GM18511 (cell line): ENCODE data around the gene GPR108.
"Not testable (repeated sequence)": the region's sequence is repeated elsewhere in the genome, so short reads cannot be mapped to it uniquely, and the experiment has no call there.

Experiments
- ATAC-seq: cut with Tn5 transposase; IDR thresholded peaks from one replicate; pipeline ENCODE4 v1.9.1; 2021; ENCODE audit warnings: mild to moderate bottlenecking, moderate library complexity; ENCODE audit not compliant: unreplicated experiment

The GPR108 gene

DNA sequence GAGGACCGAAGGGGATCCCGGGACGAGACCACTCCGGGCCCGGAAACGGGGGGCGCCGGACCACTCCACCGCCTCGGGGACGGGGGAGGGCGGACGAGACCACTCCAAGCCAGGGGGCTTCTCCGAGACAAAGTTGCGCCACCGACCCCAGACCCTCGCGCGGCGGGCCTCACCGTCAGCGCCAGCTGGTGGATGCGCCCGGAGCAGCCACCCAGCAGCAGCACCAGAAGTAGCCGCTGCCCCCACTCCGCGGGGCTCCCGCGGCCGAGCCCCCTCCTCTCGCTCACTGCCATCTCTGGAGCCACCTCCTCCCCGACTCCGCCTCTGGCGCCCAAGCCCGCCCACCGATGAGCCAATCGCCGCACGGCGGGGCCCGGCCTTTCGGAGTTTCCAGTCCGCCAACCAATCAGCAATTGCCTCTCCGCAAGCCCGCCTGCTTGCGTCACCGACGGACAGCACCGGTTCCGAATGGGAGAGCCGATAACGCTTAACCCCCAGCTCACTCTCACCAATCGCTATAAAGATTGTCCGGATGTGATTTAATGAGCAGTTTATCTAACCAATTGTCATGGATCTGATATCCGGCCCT lies at the start of gene GPR108:
TSS of gene GPR108 (minus strand) at position 297 of the 589 bp plus-strand sequence. CDS start at position 293, 4 bp downstream.
- peak; percentile 68 for ATAC-seq

DNA sequence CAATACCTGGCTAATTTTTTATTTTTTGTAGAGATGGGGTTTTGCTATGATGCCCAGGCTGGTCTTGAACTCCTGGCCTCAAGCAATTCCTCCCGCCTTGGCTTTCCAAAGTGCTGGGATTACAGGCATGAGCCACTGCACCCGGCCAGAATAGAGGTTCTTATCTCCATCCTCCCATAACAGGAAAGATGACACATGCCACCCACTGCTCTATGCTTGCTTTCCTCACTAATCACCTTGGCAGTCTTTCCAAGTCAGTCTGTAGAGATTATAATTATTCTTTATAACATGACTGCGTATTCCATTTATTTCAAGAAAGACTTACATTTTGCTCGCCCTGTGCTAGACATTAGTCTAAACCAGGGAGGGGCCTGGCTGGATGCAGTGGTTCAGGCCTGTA lies 41.8 kb upstream of the GPR108 start:
- no peak for ATAC-seq

DNA sequence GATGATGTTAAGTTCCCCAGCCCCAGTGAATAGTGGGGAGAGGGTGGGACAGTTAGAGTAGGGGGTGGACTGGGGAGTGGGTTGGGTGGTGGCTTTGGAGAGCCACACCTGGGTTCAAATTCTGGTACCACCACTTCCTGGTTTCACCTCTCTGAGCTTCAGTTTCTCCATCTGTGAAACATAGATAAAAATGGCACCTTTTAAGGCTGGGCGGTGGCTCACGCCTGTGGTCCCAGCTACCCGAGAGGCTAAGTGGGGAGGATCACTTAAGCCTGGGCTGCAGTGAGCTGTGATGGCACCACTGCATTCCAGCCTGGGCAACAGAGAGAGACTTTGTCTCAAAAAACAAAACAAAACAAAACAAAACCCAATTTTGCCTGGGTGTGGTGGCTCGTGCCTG lies 41.0 kb upstream of the GPR108 start:
- ATAC-seq: no peak

DNA sequence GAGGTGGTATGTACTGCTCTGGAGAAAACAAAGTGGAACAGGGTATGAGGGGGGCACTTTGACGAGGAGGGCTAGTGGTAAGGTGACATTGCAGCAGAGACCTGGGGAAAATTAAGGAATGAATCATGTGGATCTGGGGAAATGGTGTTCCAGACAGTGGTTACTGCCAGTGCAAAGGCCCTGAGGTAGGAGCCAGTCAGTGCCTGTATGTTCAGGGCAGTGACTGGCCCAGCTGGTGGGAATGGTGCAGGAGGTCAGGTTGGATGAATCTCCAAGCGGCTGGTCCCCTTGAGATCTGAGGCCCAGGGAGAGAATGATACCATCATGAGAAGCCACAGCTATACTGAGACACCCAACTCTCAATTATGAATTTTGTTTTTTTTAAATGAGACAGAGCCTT lies 40.1 kb upstream of the GPR108 start:
- ATAC-seq: no peak

DNA sequence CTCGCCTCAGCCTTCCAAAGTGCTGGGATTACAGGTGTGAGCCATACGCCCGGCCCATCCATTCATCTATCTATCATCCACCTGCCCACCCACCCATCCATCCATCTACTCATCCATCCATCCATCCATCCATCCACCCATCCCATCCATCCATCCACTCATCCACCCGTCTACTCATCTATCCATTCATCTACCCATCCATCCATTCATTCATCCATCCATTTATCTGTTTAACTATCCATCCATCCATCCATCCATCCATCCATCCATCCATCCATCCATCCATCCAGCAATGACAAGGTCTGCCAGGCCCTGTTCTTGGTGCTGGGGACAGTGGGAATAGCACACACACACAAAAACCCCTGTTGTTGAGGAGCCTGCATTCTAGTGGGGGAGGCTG lies 39.6 kb upstream of the GPR108 start:
- ATAC-seq: no peak

DNA sequence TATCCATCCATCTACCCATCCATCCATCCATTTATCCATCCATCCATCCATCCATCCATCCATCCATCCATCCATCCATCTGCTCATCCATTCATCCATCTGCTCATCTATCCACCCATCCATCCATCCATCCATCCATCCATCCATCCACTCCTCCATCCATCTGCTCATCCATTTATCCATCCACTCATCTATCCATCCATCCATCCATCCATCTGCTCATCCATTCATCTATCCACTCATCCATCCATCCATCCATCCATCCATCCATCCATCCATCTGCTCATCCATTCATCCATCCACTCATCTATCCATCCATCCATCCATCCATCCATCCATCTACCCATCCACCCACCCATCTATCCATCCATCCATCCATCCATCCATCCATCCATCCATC lies 38.7 kb upstream of the GPR108 start:
- not testable (repeated sequence) for ATAC-seq

DNA sequence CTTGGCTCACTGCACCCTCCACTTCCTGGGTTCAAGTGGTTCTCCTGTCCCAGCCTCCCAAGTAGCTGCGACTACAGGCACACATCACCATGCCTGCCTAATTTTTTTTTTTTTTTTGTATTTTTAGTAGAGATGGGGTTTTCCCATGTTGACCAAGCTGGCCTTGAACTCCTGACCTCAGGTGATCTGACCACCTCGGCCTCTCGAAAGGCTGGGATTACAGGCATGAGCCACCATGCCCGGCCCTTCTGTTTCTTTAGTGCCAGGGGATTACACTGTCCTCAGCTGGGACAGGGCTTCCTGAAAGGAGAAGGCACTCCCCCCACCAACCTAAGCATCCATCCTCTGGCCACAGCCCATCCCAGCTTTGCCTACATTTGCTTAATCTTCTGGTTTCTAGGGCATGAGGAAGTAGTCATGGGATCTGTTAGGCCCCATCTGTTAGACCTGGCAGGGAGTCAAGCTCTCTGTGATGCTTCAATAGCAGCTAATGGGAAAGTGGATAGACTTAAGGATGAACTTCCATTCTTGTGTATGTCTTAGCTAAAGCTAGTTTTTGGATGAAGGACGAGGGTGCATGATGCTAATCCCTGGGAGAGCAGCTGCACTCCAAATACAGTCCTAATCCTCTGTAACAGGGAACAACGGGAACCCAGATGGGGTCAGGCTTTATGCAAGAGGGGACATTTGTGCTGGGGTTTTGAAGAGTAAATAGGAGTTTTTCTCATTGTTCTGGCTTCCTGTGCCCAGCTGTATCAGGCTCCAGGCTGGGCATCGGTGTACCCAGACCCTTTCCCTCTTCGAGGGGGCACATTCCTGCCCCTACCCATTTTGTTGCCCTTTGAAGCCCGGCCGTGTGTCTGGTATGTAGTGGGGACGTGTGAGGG lies 37.7 kb upstream of the GPR108 start:
- ATAC-seq: no peak

DNA sequence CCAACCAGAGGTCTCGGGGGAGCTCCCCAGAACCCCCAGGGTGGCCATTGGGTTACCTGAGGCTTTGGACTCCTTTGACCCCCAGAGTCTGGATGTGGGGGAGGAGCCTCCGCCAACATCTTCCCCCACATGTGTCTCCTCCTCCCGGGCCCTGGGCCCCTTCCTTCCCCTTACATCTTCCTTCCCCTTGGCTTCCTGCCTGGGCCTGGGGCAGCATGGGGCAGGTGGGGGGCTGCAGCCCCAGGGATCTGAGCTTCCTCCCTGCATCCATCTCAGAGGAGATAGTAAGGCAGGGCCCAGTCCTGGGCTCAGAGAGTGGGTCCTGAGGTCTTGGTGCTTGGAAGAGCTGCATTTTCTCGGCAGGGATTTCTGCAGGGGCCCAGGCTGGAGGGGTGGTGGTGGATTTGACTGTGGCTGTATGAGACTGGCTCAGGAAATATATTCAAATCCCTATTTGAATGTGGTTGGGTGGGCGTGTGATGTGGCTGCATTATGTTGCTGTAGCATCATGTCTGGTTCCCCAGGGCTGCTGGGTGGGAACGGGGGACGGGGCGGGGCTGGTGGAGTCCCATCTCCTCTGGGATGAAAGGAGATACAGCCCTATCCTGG lies 36.0 kb upstream of the GPR108 start:
- ATAC-seq: peak; percentile 43

DNA sequence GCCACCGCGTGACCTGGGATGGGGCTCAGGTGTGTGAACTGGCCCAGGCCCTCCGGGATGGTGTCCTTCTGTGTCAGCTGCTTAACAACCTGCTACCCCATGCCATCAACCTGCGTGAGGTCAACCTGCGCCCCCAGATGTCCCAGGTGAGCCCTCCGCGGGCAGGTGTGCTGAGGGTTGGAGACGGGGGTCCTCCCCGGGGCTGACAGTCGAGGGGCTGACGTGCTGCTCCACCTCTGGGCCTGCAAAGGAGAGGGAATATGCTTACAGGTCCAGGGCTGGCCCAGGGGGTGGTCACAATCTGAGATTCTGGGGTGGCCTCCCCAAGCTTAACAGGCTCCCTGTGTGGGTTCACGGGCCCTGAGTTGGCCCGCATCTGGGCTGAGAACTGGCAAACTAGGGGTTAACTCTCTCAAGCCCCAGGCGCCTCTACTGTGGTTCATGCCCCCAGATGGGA lies 35.5 kb upstream of the GPR108 start:
- peak; percentile 2 for ATAC-seq

DNA sequence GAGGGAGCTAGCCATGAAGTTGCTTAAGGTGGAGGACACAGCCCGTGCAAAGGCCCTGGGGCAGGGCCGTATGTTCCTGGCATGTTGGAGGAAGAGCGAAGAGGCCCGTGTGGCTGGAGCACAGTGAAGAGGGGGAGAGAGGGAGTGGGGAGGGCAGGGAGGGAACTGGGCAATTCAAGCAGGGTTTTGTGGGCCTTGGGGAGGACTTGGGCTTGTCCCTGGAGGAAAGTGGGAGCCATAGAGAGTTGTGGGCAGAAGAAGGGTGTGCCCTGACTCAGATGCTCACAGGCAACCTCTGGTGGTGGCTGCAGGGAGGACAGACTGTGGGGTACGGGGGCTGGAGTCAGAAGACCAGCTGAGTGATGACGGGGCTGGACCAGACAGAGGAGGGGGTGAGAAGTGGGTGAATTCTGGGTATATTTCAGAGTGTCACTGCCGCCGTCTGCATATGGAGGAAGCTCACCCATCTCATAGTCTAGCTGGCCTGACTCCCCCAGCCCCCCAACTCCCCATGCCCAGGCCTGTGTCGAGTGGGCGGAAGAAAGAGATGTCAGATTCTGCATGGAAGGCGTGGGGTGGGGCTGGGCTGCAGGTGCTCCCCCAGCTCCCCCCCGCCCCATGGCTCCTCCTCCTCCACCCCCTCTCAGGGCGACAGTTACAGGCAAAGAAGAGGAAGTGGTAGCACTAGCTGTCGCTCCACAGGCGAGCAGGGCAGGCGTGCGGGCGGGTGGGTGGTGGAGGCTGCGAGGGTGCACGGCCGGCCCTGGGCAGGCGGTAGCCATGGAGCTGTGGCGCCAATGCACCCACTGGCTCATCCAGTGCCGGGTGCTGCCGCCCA lies 34.9 kb upstream of the GPR108 start, which contains the start of gene VAV1:
TSS of gene VAV1 (plus strand) at position 681 of the 838 bp plus-strand sequence. CDS start at position 781, 100 bp downstream.
- peak; percentile 45 for ATAC-seq

DNA sequence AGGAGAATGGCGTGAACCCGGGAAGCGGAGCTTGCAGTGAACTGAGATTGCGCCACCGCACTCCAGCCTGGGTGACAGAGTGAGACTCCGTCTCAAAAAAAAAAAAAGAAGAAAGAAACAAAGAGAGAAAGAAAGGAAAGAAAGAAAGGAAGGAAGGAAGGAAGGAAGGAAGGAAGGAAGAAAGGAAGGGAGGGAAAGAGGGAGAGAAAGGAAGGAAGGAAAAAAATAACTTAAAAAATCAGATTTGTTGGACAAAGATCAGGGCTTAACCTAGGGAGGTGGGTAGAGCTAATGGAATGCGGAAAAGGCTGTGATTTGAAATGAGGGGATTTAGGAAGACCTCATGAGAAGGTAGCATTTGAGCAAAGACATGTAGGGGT lies 34.3 kb upstream of the GPR108 start:
- ATAC-seq: not testable (repeated sequence)

DNA sequence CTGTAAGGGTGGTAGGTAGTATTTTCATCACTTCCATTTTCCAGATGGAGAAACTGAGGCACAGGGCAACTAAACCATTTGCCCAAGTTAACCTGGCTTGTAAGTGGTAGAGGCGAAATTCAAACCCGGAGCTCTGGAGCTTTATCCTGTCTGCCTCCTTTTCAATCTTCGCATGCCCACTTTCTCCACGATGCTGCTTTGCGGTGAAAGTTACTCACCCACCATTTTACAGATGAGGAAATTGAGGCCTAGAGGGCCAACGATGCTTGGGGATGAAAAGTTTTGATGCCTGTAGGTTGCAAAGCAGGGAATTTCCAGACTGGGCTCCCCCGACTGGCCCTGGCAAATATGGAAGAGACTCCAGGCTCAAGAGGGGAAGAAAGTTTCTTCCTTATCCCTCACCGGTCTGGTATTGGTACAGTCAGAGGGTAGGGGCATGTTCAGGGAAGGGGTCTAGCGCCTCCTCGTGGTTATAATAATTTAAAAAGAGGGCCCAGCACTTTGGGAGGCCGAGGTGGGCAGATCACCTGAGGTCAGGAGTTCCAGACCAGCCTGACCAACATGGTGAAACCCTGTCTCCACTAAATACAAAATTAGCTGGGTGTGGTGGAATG lies 31.7 kb upstream of the GPR108 start:
- no peak for ATAC-seq

DNA sequence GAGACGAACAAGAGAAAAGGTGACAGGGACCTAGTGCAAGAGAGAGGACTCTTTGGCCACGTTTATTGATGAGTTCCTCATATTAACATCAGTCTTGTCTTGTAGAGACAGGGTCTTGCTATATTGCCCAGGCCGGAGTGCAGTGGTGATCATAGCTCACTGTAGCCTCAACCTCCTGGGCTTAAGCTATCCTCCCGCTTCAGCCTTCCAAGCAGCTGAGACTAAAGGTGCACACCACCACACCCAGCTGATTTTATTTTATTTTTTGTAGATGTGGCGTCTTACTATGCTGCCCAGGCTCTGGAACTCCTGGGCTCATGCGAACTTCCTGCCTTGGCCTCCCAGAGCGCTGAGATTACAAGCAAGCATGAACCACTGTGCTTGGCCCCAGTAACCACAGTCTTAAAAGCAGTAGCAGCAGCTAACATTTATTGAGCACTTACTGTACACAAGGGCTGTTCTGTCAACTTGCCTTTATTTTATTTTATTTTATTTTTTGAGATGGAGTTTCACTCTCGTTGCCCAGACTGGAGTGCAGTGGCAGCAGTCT lies 30.9 kb upstream of the GPR108 start:
- no peak for ATAC-seq

DNA sequence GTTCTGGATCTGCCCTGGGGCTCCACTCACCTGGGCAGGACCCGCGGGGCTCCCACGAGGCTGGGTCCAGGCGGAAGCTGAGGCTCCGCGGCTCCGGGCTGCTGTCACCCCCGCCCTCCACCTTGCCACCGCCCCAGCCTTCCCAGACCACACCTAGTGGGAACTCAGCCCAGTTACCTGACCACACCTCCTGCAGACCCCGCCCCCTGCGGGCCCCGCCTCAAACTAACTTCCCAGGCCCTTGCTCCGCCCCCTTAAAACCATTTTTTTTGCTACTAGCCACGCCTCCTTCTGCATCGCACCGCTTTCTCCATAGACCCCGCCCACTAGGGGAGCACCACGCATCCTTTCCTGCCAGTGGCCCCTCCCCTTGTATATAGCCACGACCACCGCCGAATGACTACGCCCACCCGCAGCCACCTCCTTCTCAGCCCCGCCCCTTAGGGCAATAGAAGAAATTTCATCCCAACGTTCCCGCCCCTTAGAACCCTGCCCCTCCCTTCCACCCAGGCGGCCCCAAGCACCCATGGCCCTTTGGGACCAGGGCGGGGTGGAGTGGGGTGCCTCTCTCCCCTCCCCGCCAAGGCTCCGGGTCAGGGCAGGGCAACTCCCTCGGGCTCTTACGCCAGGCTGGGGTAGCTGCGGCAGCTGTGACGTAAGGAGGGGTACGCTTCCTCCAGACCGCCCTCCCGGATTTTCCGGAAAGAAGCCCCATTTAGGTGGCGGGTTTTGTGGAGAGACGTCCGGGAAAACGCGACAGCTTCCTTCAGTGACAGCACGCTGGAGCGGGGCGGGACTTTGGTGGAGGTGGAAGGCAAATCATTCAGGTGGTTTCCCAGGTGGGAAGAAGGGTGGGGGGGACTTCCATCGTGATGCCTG lies 30.2 kb upstream of the GPR108 start, which contains the start of gene SH2D3A:
TSS of gene SH2D3A (minus strand) at position 79 of the 879 bp plus-strand sequence. CDS start 3,687 bp downstream, outside the sequence.
- peak; percentile 72 for ATAC-seq

DNA sequence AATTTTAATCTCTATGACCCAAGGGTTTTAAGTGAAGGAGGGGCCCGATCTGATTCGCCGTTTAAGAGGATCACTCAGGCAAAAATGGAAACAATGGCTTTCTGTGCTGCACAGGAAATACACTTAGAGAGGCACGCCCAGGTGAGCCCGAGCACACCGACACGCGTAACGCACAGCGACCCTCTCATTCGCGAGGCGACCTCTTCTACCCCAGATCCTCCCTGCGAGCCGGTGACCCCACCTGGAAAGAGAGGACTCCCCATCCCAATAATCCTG lies 29.6 kb upstream of the GPR108 start:
- ATAC-seq: peak; percentile 27

DNA sequence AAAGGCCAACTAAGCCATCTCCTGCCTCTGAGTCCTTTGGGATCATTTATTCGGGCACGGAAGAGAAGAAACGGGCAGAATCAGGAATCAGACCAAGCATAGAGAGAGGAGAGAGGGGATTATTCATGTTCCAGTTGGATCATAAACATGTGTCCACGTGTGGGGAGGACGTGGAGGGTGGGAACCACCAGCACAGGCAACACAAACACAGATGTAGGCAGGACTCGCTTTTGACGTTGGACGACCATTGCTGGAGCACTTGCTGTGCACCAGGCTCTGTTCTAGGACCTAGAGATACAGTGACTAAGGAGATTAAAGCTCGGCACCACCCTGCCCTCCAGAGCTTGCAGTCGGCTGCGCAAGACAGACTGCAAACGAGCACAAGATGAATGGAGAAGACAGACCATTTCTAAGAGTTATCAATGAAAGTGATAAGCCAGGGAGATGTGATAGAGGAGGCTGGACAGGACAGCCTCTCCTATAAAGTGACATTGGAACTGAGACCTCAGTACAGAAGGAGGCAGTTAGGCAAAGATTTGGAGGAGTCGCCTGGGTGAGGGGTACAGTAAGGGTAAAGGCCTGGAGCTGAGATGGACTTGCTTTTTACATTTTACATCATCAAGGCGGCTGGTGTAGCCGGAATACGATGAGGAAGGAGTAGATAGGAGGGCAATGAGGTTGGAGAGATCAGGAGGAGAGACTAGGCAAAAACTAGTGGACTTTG lies 29.1 kb upstream of the GPR108 start:
- ATAC-seq: no peak

DNA sequence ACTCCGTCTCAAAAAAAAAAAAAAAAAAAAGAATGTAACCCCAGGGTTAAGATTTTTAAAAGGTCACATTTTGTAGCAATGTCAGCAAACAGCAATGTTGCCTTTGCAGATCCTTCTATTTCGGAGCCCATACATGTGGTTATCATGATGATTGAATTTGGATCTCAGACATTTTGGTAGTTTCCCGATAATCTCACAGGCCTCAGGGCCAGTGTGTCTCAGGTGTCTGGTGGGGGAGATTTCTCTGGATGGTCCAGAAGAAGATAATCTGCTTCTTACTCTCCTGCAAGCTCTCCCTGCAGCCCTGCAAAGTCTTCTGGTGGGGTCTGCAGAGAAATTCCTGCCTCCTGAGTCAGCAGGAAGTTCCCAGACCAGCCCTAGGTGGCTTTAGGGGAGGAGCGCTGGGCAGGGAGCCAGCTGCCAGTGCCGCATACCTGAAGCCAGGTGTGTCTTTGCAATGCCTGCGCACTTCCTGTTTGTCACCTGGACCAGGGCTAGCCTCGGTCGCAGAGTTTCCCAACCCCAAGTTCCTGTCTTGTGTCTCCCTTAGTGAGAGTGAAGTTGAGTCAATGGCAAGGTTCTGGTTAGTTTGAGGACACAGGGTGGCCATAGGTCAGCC lies 28.5 kb upstream of the GPR108 start:
- ATAC-seq: no peak

DNA sequence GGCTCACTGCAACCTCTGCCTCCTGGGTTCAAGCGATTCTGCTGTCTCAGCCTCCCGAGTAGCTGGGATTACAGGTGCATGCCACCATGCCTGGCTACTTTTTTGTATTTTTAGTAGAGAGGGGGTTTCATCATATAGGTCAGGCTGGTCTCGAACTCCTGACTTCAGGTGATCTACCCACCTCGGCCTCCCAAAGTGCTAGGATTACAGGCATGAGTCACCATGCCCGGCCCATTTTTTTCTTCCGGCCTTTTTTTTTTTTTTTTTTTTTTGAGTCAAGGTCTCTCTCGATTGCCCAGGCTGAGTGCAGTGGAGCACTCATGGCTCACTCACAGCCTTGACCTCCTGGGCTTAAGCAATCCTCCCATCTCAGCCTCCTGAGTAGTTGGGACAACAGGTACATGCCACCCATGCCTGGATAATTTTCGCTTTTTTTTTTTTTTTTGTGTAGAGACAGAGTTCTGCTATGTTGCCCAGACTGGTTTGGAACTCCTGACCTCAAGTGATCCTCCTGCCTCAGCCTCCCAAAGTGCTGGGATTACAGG lies 24.9 kb upstream of the GPR108 start:
- ATAC-seq: not testable (repeated sequence)
